BE2C (cell line): ENCODE results near the gene CHODL. TPM values are rescaled to one million over a fixed set of nuclear protein-coding genes. Genes with fewer than 3 reads are reported as not detected.

ENCODE experiments used
- DNase-seq: peaks from one replicate; pipeline ENCODE4 v3.0.0-alpha.2; 2020
- H3K27me3 ChIP-seq: fragments of 250-450 bp; sonication (Bioruptor Pico); 2 replicates; pipeline ENCODE4 v1.5.1; 2020; ENCODE audit warnings: mild to moderate bottlenecking
- H3K36me3 ChIP-seq: fragments of 250-450 bp; sonication (Bioruptor Pico); 2 replicates; pipeline ENCODE4 v1.5.1; 2020; ENCODE audit warnings: mild to moderate bottlenecking
- H3K4me1 ChIP-seq: fragments of 250-450 bp; sonication (Bioruptor Pico); 2 replicates; pipeline ENCODE4 v1.5.1; 2020
- H3K4me3 ChIP-seq: 2 replicates; pipeline ENCODE4 v1.5.1; 2011; ENCODE audit warnings: low read depth, low read length
- H3K9me3 ChIP-seq: fragments of 250-450 bp; sonication (Bioruptor Pico); 2 replicates; pipeline ENCODE4 v1.5.1; 2020
- CTCF ChIP-seq: IDR thresholded peaks from 2 replicates; pipeline ENCODE4 v1.5.1; 2012; ENCODE audit warnings: mild to moderate bottlenecking, low read depth, low read length
- polyA plus RNA-seq: library from polyadenylated mRNA; unstranded; fragments of >200 nt; gene quantifications from one replicate; pipeline ENCODE4 v1.2.1, GENCODE V29; 2012; ENCODE audit warnings: low read depth, missing spikeins; ENCODE audit not compliant: insufficient read length, insufficient read depth

The CHODL gene
- 8.6 TPM for polyA plus RNA-seq

- H3K4me1 ChIP-seq, result peaks cover 3% of the 10 kb centered on the region
- DNase-seq, result peak; percentile 40
- no peaks in the 10 kb centered on the region for H3K36me3 ChIP-seq
- no peaks in the 10 kb centered on the region for H3K9me3 ChIP-seq
- peak within 1 kb of the TSS; percentile 83 for H3K4me3 ChIP-seq
- H3K27me3 ChIP-seq, result peaks cover 9% of the 10 kb centered on the region; the same call in 1 of the 2 replicates
- TF ChIP-seq CTCF, result no peak
These were observed at the start of gene CHODL for GRCh38 chr21:18244671-18245463. Gene CHODL (plus strand): TSS chr21:18244833. CDS start chr21:18245224, 391 bp downstream.

GRCh38 chr21:18204931-18205330 is 39.7 kb upstream of the CHODL start:
- Histone ChIP-seq H3K27me3 (no peaks in the 10 kb centered on the region), H3K4me3 (no peak overlapping the region), H3K9me3 (no peaks in the 10 kb centered on the region), H3K4me1 (no peaks in the 10 kb centered on the region; the same call in 1 of the 2 replicates), H3K36me3 (no peaks in the 10 kb centered on the region)
- TF ChIP-seq CTCF, result peak; percentile 45
- no peak for DNase-seq

GRCh38 chr21:18218331-18218730 is 26.3 kb upstream of the CHODL start:
- TF ChIP-seq CTCF, result no peak
- no peaks in the 10 kb centered on the region for H3K9me3 ChIP-seq
- H3K27me3 ChIP-seq, result no peaks in the 10 kb centered on the region
- H3K4me1 ChIP-seq, result no peaks in the 10 kb centered on the region
- no peak for DNase-seq
- no peak overlapping the region for H3K4me3 ChIP-seq
- H3K36me3 ChIP-seq, result no peaks in the 10 kb centered on the region

GRCh38 chr21:18220498-18220897 is 24.1 kb upstream of the CHODL start:
- Histone ChIP-seq H3K4me1 (no peaks in the 10 kb centered on the region), H3K9me3 (no peaks in the 10 kb centered on the region), H3K27me3 (no peaks in the 10 kb centered on the region), H3K36me3 (no peaks in the 10 kb centered on the region), H3K4me3 (no peak overlapping the region)
- no peak for DNase-seq
- no peak for TF ChIP-seq CTCF

GRCh38 chr21:18222346-18222745 is 22.3 kb upstream of the CHODL start:
- H3K27me3 ChIP-seq, result no peaks in the 10 kb centered on the region
- DNase-seq, result no peak
- TF ChIP-seq CTCF, result no peak
- H3K4me3 ChIP-seq, result no peak overlapping the region
- H3K4me1 ChIP-seq, result no peaks in the 10 kb centered on the region
- no peaks in the 10 kb centered on the region for H3K9me3 ChIP-seq
- no peaks in the 10 kb centered on the region for H3K36me3 ChIP-seq

GRCh38 chr21:18228060-18228739 is 16.4 kb upstream of the CHODL start:
- TF ChIP-seq CTCF, result no peak
- Histone ChIP-seq H3K4me3 (peak overlapping the region; percentile 4; the same call in 1 of the 2 replicates), H3K4me1 (peaks cover 9% of the 10 kb centered on the region), H3K9me3 (no peaks in the 10 kb centered on the region), H3K27me3 (no peaks in the 10 kb centered on the region), H3K36me3 (no peaks in the 10 kb centered on the region)
- peak; percentile 60 for DNase-seq
